ENCODE measurements around the gene ANO1.

The ANO1 gene

GRCh38 chr11:70116386-70117065 is 38.4 kb downstream of the ANO1 start:
- no peak for DNase-seq (ENCODE audit: low read depth)

GRCh38 chr11:70117567-70118145 is 39.5 kb downstream of the ANO1 start:
- no peak for DNase-seq (ENCODE audit: low read depth)

- DNase-seq (ENCODE audit: low read depth): no peak
Measured at GRCh38 chr11:70118642-70119041, 40.5 kb downstream of the ANO1 start.

- DNase-seq (ENCODE audit: low read depth): no peak
Measured at GRCh38 chr11:70119502-70119901, 41.4 kb downstream of the ANO1 start.

GRCh38 chr11:70120674-70121073 is 42.6 kb downstream of the ANO1 start:
- no peak for DNase-seq (ENCODE audit: low read depth)

- no peak for DNase-seq (ENCODE audit: low read depth)
Measured at GRCh38 chr11:70122490-70123198, 44.5 kb downstream of the ANO1 start.

GRCh38 chr11:70123711-70124110 is 45.6 kb downstream of the ANO1 start:
- DNase-seq (ENCODE audit: low read depth): no peak

- no peak for DNase-seq (ENCODE audit: low read depth)
Measured at GRCh38 chr11:70124321-70125000, 46.3 kb downstream of the ANO1 start.

GRCh38 chr11:70126494-70126893 is 48.4 kb downstream of the ANO1 start:
- DNase-seq (ENCODE audit: low read depth): no peak

GRCh38 chr11:70127653-70128434 is 49.7 kb downstream of the ANO1 start:
- no peak for DNase-seq (ENCODE audit: low read depth)

GRCh38 chr11:70128435-70128906 is 50.4 kb downstream of the ANO1 start:
- no peak for DNase-seq (ENCODE audit: low read depth)

GRCh38 chr11:70129051-70129592 is 51.0 kb downstream of the ANO1 start:
- no peak for DNase-seq (ENCODE audit: low read depth)

- no peak for DNase-seq (ENCODE audit: low read depth)
Measured at GRCh38 chr11:70130636-70131035, 52.5 kb downstream of the ANO1 start.

- DNase-seq (ENCODE audit: low read depth): no peak
Measured at GRCh38 chr11:70131606-70132190, 53.6 kb downstream of the ANO1 start.

GRCh38 chr11:70132641-70133040 is 54.5 kb downstream of the ANO1 start:
- DNase-seq (ENCODE audit: low read depth): no peak

GRCh38 chr11:70133771-70134335 is 55.7 kb downstream of the ANO1 start:
- no peak for DNase-seq (ENCODE audit: low read depth)

- no peak for DNase-seq (ENCODE audit: low read depth)
Measured at GRCh38 chr11:70134490-70134889, 56.4 kb downstream of the ANO1 start.

- DNase-seq (ENCODE audit: low read depth): no peak
Measured at GRCh38 chr11:70135142-70135541, 57.0 kb downstream of the ANO1 start.

GRCh38 chr11:70135625-70136059 is 57.5 kb downstream of the ANO1 start:
- no peak for DNase-seq (ENCODE audit: low read depth)

- DNase-seq (ENCODE audit: low read depth): no peak
Measured at GRCh38 chr11:70137383-70137782, 59.3 kb downstream of the ANO1 start.

- DNase-seq (ENCODE audit: low read depth): no peak
Measured at GRCh38 chr11:70138403-70138802, 60.3 kb downstream of the ANO1 start.

Measured in stimulated activated CD4-positive, alpha-beta T cell treated with anti-CD3 and anti-CD28 coated beads, Interleukin-2, amount 100 ng/mL, for 4 hours (primary cell).